KOPT-K1 (cell line): Measurements from ENCODE around the gene MBNL1.

Experiments used
- H3K27ac ChIP-seq: fragments of 200-600 bp; sonication (generic); 2 replicates; pipeline ENCODE4 v1.5.1; 2016; ENCODE audit warnings: antibody characterized with exemption, mild to moderate bottlenecking, low read depth, low read length; ENCODE audit not compliant: poor library complexity, severe bottlenecking
- H3K36me3 ChIP-seq: fragments of 200-600 bp; sonication (generic); 2 replicates; pipeline ENCODE4 v1.5.1; 2017; ENCODE audit warnings: antibody characterized with exemption, mild to moderate bottlenecking, low read length, moderate library complexity; ENCODE audit not compliant: insufficient read depth
- H3K9me3 ChIP-seq: fragments of 200-600 bp; sonication (generic); 2 replicates; pipeline ENCODE4 v1.5.1; 2017; ENCODE audit warnings: antibody characterized with exemption, low read length, mild to moderate bottlenecking; ENCODE audit not compliant: insufficient read depth, poor library complexity, severe bottlenecking

The MBNL1 gene

DNA sequence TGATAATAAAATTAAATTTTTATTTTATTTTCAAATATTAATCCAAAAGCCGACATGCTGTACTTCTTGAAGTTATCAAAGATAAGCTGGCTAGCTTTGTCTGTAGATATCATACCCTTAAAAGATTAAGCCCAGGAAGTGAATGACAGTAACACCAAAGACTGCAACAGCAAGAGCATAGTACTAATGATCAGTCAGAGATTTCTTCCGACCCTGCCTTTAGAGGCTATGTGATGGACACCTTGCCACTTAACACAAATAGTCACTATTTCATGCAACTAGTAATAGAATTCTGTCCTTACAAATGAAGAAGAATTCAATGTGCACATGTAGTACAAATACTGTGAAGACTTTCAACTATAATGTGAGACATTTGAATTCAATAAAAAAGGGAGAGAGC is 9.3 kb upstream of the MBNL1 start:
- peaks cover 41% of the 10 kb centered on the region for H3K36me3 ChIP-seq
- H3K27ac ChIP-seq: peak overlapping the region; percentile 75
- no peaks in the 10 kb centered on the region for H3K9me3 ChIP-seq

DNA sequence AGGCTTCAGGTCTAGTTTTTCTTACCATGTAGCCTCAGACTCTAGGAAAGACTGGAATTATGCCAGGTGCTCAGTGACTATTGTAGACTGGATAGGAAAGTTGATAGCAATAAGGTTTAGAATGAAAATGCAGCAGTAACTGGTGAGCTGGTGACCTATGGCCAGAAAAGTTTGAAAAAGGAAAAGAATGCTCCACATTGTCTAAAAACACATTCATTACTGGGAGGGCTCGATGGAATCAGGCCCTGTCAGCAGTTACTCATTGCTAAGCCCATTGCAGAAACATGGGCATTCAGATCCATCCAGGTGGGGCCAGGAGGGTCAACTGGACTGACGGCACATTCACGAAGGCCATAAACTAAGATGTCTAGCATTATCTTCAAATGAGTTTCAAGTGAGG is 8.7 kb upstream of the MBNL1 start:
- Histone ChIP-seq H3K36me3 (peaks cover 41% of the 10 kb centered on the region), H3K9me3 (no peaks in the 10 kb centered on the region), H3K27ac (peak overlapping the region; percentile 75)

GRCh38 chr3:152260529-152260928 is 8.2 kb upstream of the MBNL1 start:
- H3K36me3 ChIP-seq: peaks cover 41% of the 10 kb centered on the region
- H3K9me3 ChIP-seq: no peaks in the 10 kb centered on the region
- H3K27ac ChIP-seq: peak overlapping the region; percentile 75

DNA sequence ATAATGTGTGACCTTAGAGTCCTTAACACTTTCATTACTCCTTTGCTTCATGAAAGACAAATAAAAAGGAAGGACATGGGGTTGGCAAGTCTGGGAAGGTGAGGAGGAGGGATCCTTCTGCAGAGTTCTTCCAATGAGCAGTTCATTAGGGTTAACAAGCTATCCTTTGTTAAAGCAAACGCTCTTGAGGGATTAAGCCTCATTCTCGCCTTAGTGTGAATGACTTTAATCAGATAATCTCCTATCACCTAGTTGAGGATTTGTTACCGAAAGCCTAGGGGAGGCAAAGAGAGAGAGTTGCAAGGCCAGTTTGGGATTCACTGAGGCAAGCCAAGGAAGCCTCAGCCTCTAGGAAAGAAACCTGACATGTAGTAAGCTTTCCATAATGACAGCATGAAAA is 7.4 kb upstream of the MBNL1 start:
- H3K9me3 ChIP-seq: no peaks in the 10 kb centered on the region
- H3K36me3 ChIP-seq: peaks cover 41% of the 10 kb centered on the region
- peak overlapping the region; percentile 75 for H3K27ac ChIP-seq

- H3K36me3 ChIP-seq: peaks cover 41% of the 10 kb centered on the region
- H3K9me3 ChIP-seq: no peaks in the 10 kb centered on the region
- H3K27ac ChIP-seq: no peak overlapping the region
Measured at GRCh38 chr3:152263711-152264110, 5.0 kb upstream of the MBNL1 start.

DNA sequence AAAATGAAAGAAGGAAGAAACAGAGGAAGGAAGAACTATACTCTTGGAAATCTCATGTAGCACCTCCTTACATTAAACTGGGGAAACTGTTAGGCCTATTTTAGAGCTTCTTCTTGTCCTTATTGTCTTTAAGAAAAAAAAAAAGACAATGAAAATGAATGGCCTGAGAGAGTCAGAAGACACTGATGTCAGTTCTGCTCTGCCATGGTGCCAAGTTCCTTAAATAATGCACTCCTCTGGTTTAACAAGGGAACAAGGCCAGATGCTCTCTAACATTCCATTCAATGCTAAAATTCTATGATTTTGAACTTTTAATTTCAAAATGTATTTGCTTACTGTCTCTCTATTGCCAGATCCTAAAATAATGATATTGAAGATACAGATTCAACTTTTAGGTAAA is 4.4 kb upstream of the MBNL1 start:
- Histone ChIP-seq H3K36me3 (peaks cover 45% of the 10 kb centered on the region), H3K9me3 (no peaks in the 10 kb centered on the region), H3K27ac (no peak overlapping the region)

DNA sequence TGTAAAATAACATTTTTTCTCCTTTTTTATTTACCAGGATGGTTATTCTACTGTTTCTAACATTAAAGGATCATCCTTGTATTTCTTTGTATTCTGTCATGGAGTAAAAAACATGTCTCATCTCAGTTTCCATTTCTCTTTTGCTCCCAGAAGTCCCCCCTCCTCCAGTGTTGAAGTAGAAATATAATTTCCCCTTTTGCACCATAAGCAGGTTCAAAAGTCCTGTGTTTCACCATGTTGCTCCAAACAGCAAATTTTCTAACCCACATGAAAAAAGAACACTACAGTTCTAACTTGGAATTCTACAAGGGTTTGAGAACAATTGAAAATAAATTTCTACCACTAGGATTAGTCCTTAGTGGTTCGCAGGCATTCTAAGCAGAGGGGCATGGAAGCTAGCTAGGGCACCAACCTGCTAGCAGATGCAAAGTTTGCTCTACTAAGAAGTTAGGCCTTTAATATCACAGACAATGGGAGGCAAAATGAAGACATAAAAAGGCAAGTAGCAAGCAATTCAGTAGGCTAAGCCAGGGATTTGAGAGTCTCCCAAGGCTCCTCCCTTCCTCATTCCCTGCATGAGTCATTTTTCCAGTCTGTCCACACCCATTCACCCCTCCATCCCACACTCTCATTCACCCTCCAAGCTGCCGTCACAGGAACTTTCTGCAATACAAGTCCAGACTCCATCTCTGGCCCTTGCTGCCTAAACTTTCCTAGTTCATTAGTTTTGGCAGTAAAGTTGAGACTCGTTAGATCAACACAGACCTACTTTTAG is 2.3 kb upstream of the MBNL1 start:
- H3K9me3 ChIP-seq: no peaks in the 10 kb centered on the region
- peaks cover 51% of the 10 kb centered on the region for H3K36me3 ChIP-seq
- H3K27ac ChIP-seq: peak overlapping the region; percentile 97

- Histone ChIP-seq H3K27ac (peak overlapping the region; percentile 97), H3K36me3 (peaks cover 39% of the 10 kb centered on the region), H3K9me3 (no peaks in the 10 kb centered on the region)
Measured at GRCh38 chr3:152267831-152268554, 736 bp upstream of the MBNL1 start.

DNA sequence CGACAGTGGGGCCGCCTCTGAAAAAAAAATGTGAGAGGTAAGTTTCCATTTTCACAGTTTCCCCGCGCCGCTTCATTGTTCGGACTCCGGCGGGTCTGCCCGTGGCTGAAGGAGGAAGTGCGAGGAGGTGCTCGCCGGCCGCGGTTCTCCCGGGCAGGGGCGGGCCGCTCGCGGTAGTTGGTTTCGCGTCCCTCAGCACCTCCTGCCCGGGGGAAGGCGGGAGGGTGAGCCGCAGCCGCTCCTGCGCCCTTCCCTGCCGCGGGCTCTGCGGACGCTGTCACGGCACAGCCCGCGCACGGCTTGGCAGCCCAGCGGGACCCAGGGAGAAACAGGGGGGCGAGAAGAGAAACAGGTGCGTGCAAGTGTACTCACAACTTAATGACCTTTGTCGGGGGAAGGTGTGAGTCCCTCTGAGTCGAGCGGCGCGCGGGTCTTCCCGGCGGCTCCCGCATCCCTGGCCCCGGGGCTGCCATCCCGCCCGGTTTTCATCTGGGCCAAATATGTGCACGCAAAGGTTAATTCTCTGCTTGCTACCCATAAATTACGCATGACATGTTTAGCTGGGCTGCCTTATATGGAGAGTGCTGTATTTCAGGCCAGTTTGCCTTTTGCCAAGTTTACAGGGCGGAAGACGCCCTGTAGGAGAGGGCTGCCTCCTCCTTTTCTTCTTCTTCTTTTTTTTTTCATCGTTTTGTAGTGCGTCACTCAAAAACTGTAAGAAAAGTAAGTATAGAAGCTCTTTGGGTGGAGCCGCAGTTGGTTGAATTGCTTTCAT is 514 bp downstream of the MBNL1 start:
- Histone ChIP-seq H3K36me3 (peaks cover 39% of the 10 kb centered on the region), H3K27ac (peak overlapping the region; percentile 97), H3K9me3 (no peaks in the 10 kb centered on the region)

- Histone ChIP-seq H3K27ac (peak overlapping the region; percentile 97), H3K36me3 (peaks cover 44% of the 10 kb centered on the region), H3K9me3 (no peaks in the 10 kb centered on the region)
Measured at GRCh38 chr3:152269831-152270734, 1.4 kb downstream of the MBNL1 start.

- Histone ChIP-seq H3K27ac (peak overlapping the region; percentile 97), H3K9me3 (no peaks in the 10 kb centered on the region), H3K36me3 (peaks cover 49% of the 10 kb centered on the region)
Measured at GRCh38 chr3:152270937-152271336, 2.2 kb downstream of the MBNL1 start.

- Histone ChIP-seq H3K36me3 (peaks cover 56% of the 10 kb centered on the region), H3K9me3 (no peaks in the 10 kb centered on the region), H3K27ac (peak overlapping the region; percentile 97)
Measured at GRCh38 chr3:152271501-152272236, 2.9 kb downstream of the MBNL1 start.

DNA sequence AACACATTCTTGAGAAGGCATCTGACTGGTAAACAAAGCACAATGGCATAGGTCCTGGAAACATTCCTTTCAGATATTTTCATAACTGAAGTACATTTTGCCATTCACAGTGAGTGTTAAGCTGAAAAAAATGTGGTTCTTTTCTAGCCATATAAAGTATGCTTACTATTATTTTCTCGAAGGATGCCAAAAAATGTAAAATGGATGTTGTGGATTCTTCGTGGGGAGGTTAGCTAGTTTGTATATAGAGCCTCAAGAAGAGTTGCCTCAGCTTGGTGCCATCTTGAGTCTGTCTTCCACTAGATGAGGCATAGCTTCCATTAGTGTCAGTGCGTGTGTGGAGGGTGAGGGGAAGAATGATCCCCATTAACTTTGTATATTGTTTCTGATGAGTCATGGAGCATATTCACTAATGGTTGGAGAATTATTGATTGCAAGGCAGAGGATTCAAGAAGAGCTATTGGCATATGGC is 4.1 kb downstream of the MBNL1 start:
- H3K9me3 ChIP-seq: no peaks in the 10 kb centered on the region
- H3K27ac ChIP-seq: peak overlapping the region; percentile 97
- H3K36me3 ChIP-seq: peaks cover 56% of the 10 kb centered on the region

DNA sequence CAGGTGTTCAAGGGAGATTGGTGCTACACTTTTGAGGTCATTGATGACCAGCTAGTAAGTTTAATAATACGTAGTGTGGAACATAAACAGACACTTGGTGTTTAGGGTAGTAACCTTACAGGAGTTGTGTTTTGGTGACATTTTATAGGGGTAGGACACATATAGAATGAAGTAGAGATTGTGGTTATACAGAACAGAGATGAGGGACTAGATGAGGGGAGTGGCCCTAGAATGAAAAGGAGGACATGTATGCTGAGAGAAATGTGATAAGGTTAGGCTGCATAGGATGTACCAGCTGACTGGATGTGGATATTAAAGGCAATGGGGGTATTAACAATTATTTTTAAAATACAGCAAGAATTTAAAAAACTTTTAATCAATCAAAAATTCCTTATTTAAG is 8.0 kb downstream of the MBNL1 start:
- peaks cover 46% of the 10 kb centered on the region for H3K36me3 ChIP-seq
- H3K27ac ChIP-seq: no peak overlapping the region
- H3K9me3 ChIP-seq: no peaks in the 10 kb centered on the region
